Activated naive CD4-positive, alpha-beta T cell treated with anti-CD3 and anti-CD28 coated beads, Interleukin-2, amount 50 U/mL, for 24 hours (primary cell): ENCODE data around the gene AK8.
"Not testable (repeated sequence)": the region's sequence is repeated elsewhere in the genome, so short reads cannot be mapped to it uniquely, and the experiment has no call there.

Experiments used
- H3K27ac Mint-ChIP-seq: one replicate; pipeline ENCODE4 v1.8.0; 2021; ENCODE audit warnings: mild to moderate bottlenecking, mixed read lengths
- H3K27me3 Mint-ChIP-seq: one replicate; pipeline ENCODE4 v1.8.0; 2021; ENCODE audit warnings: mixed read lengths
- H3K36me3 Mint-ChIP-seq: one replicate; pipeline ENCODE4 v1.8.0; 2021; ENCODE audit warnings: mixed read lengths
- H3K4me1 Mint-ChIP-seq: one replicate; pipeline ENCODE4 v1.8.0; 2021; ENCODE audit warnings: mixed read lengths
- H3K4me3 Mint-ChIP-seq: one replicate; pipeline ENCODE4 v1.8.0; 2021; ENCODE audit warnings: mild to moderate bottlenecking, mixed read lengths
- H3K9me3 Mint-ChIP-seq: one replicate; pipeline ENCODE4 v1.8.0; 2021; ENCODE audit warnings: mixed read lengths

Gene AK8

GRCh38 chr9:132788378-132788777 is 89.7 kb downstream of the AK8 start:
- Mint-ChIP-seq H3K4me1 (no peaks in the 10 kb centered on the region), H3K27ac (no peak overlapping the region)

GRCh38 chr9:132787748-132788159 is 90.3 kb downstream of the AK8 start:
- H3K4me1 Mint-ChIP-seq = no peaks in the 10 kb centered on the region
- H3K36me3 Mint-ChIP-seq = no peaks in the 10 kb centered on the region
- peaks cover 6% of the 10 kb centered on the region for H3K9me3 Mint-ChIP-seq
- no peak overlapping the region for H3K27ac Mint-ChIP-seq
- peaks cover 16% of the 10 kb centered on the region for H3K27me3 Mint-ChIP-seq
- H3K4me3 Mint-ChIP-seq = no peak overlapping the region

More at GRCh38 chr9:132788378-132788777, 89.7 kb downstream of the AK8 start:
- Mint-ChIP-seq H3K9me3 (peaks cover 6% of the 10 kb centered on the region), H3K27me3 (peaks cover 16% of the 10 kb centered on the region), H3K4me3 (no peak overlapping the region), H3K36me3 (no peaks in the 10 kb centered on the region)

GRCh38 chr9:132784286-132784830 is 93.7 kb downstream of the AK8 start:
- H3K27me3 Mint-ChIP-seq = peaks cover 24% of the 10 kb centered on the region
- H3K9me3 Mint-ChIP-seq = peaks cover 6% of the 10 kb centered on the region
- no peaks in the 10 kb centered on the region for H3K36me3 Mint-ChIP-seq
- H3K4me1 Mint-ChIP-seq = peaks cover 4% of the 10 kb centered on the region
- no peak overlapping the region for H3K27ac Mint-ChIP-seq
- H3K4me3 Mint-ChIP-seq = no peak overlapping the region

- Mint-ChIP-seq H3K4me1 (peaks cover 4% of the 10 kb centered on the region), H3K36me3 (no peaks in the 10 kb centered on the region), H3K27ac (no peak overlapping the region), H3K27me3 (peaks cover 22% of the 10 kb centered on the region), H3K4me3 (no peak overlapping the region), H3K9me3 (peaks cover under 1% of the 10 kb centered on the region)
Measured at GRCh38 chr9:132783006-132783405, 95.1 kb downstream of the AK8 start.

- H3K4me1 Mint-ChIP-seq = peaks cover 4% of the 10 kb centered on the region
- no peak overlapping the region for H3K4me3 Mint-ChIP-seq
- no peaks in the 10 kb centered on the region for H3K36me3 Mint-ChIP-seq
- H3K9me3 Mint-ChIP-seq = no peaks in the 10 kb centered on the region
- peak overlapping the region; percentile 65 for H3K27ac Mint-ChIP-seq
- H3K27me3 Mint-ChIP-seq = peaks cover 22% of the 10 kb centered on the region
Measured at GRCh38 chr9:132782037-132782436, 96.0 kb downstream of the AK8 start.

- Mint-ChIP-seq H3K36me3 (no peaks in the 10 kb centered on the region), H3K4me1 (peaks cover 4% of the 10 kb centered on the region), H3K27ac (no peak overlapping the region), H3K9me3 (no peaks in the 10 kb centered on the region), H3K4me3 (no peak overlapping the region), H3K27me3 (peaks cover 17% of the 10 kb centered on the region)
Measured at GRCh38 chr9:132780230-132781007, 97.7 kb downstream of the AK8 start.

- peaks cover under 1% of the 10 kb centered on the region for H3K36me3 Mint-ChIP-seq
Measured at GRCh38 chr9:132776891-132777290, 101.2 kb downstream of the AK8 start.

GRCh38 chr9:132776268-132776667 is 101.8 kb downstream of the AK8 start:
- Mint-ChIP-seq H3K27ac (no peak overlapping the region), H3K4me3 (no peak overlapping the region), H3K27me3 (peaks cover 4% of the 10 kb centered on the region), H3K9me3 (no peaks in the 10 kb centered on the region), H3K36me3 (peaks cover 3% of the 10 kb centered on the region), H3K4me1 (peaks cover 18% of the 10 kb centered on the region)

More at GRCh38 chr9:132776891-132777290, 101.2 kb downstream of the AK8 start:
- Mint-ChIP-seq H3K27ac (no peak overlapping the region), H3K4me1 (peaks cover 18% of the 10 kb centered on the region), H3K4me3 (no peak overlapping the region), H3K27me3 (peaks cover 5% of the 10 kb centered on the region), H3K9me3 (no peaks in the 10 kb centered on the region)

- Mint-ChIP-seq H3K36me3 (peaks cover 3% of the 10 kb centered on the region), H3K4me1 (peaks cover 18% of the 10 kb centered on the region), H3K4me3 (no peak overlapping the region), H3K27me3 (peaks cover 4% of the 10 kb centered on the region), H3K27ac (no peak overlapping the region), H3K9me3 (no peaks in the 10 kb centered on the region)
Measured at GRCh38 chr9:132775720-132776119, 102.4 kb downstream of the AK8 start.

GRCh38 chr9:132774886-132775285 is 103.2 kb downstream of the AK8 start:
- H3K36me3 Mint-ChIP-seq = peaks cover 3% of the 10 kb centered on the region
- H3K4me3 Mint-ChIP-seq = no peak overlapping the region
- peaks cover 2% of the 10 kb centered on the region for H3K27me3 Mint-ChIP-seq
- H3K27ac Mint-ChIP-seq = no peak overlapping the region
- H3K9me3 Mint-ChIP-seq = no peaks in the 10 kb centered on the region
- peaks cover 17% of the 10 kb centered on the region for H3K4me1 Mint-ChIP-seq

GRCh38 chr9:132773764-132774339 is 104.2 kb downstream of the AK8 start:
- Mint-ChIP-seq H3K9me3 (no peaks in the 10 kb centered on the region), H3K4me1 (peaks cover 18% of the 10 kb centered on the region), H3K36me3 (peaks cover 3% of the 10 kb centered on the region), H3K27me3 (no peaks in the 10 kb centered on the region), H3K27ac (peak overlapping the region; percentile 76), H3K4me3 (no peak overlapping the region)

GRCh38 chr9:132773093-132773492 is 105.0 kb downstream of the AK8 start:
- Mint-ChIP-seq H3K9me3 (no peaks in the 10 kb centered on the region), H3K27me3 (no peaks in the 10 kb centered on the region), H3K36me3 (peaks cover 3% of the 10 kb centered on the region), H3K27ac (peak overlapping the region; percentile 3), H3K4me1 (peaks cover 22% of the 10 kb centered on the region), H3K4me3 (no peak overlapping the region)

- Mint-ChIP-seq H3K4me1 (peaks cover 25% of the 10 kb centered on the region), H3K4me3 (peak overlapping the region; percentile 30)
- not testable (repeated sequence) for H3K27ac Mint-ChIP-seq, H3K9me3 Mint-ChIP-seq, H3K27me3 Mint-ChIP-seq, H3K36me3 Mint-ChIP-seq
Measured at GRCh38 chr9:132771752-132772151, 106.3 kb downstream of the AK8 start.

GRCh38 chr9:132770770-132771310 is 107.2 kb downstream of the AK8 start:
- H3K4me1 Mint-ChIP-seq = peaks cover 25% of the 10 kb centered on the region
- no peaks in the 10 kb centered on the region for H3K27me3 Mint-ChIP-seq

GRCh38 chr9:132769906-132770769 is 107.9 kb downstream of the AK8 start:
- H3K36me3 Mint-ChIP-seq = peaks cover 4% of the 10 kb centered on the region
- H3K27ac Mint-ChIP-seq = peak overlapping the region; percentile 89
- no peaks in the 10 kb centered on the region for H3K9me3 Mint-ChIP-seq
- H3K27me3 Mint-ChIP-seq = no peaks in the 10 kb centered on the region
- H3K4me3 Mint-ChIP-seq = peak overlapping the region; percentile 89
- peaks cover 25% of the 10 kb centered on the region for H3K4me1 Mint-ChIP-seq

More at GRCh38 chr9:132770770-132771310, 107.2 kb downstream of the AK8 start:
- H3K4me3 Mint-ChIP-seq = peak overlapping the region; percentile 89
- peaks cover 3% of the 10 kb centered on the region for H3K36me3 Mint-ChIP-seq
- no peaks in the 10 kb centered on the region for H3K9me3 Mint-ChIP-seq
- H3K27ac Mint-ChIP-seq = peak overlapping the region; percentile 3
